SH-SY5Y (cell line): ENCODE measurements around the gene KRTAP5-5.

ENCODE experiments used
- GATA2 ChIP-seq: IDR thresholded peaks from 2 replicates; pipeline ENCODE4 v1.6.1; 2011; ENCODE audit warnings: mild to moderate bottlenecking, low read depth, low read length
- GATA3 ChIP-seq: IDR thresholded peaks from 2 replicates; pipeline ENCODE4 v1.6.1; 2011; ENCODE audit warnings: low read depth, mild to moderate bottlenecking, low read length, moderate library complexity

DNA sequence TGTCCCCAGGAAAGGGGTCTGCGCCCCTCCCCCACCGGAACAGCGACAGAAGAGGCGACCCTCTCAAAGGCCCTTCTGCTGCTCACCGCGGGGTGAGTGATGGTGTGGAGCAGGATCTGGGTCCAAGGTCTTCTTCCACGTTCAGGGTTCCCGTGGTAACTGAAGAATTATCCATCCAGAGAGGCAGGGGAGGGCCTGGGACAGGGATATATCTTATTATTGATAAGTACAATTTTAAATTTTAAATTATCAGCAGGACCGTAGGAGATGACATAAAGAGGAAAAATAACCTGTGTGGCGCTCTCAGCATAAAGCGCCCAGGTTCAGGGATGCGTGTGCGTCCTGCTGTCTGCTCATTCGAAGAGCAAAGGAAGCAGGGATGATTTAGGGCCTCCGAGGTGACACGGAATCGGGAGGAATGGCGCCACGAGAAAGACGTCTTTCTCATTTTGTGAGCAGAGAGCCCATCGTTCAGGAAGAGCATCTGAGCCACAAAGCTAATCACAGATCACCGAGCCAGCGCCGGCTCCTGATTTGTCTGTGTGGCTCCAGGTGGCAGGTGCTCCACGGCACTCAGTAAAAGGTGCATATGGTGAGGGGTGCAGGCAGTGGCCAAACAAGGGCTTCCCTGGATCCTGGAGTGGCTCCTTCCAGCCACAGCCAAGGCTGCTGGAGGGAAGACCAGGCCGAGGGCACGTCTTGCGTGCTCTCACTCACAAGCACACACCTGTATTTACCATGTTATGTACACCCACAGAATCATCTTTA is 19.3 kb downstream of the KRTAP5-5 start:
- TF ChIP-seq GATA2 (no peak), GATA3 (no peak)
